Measurements from ENCODE around the gene ICA1.

The ICA1 gene

DNA sequence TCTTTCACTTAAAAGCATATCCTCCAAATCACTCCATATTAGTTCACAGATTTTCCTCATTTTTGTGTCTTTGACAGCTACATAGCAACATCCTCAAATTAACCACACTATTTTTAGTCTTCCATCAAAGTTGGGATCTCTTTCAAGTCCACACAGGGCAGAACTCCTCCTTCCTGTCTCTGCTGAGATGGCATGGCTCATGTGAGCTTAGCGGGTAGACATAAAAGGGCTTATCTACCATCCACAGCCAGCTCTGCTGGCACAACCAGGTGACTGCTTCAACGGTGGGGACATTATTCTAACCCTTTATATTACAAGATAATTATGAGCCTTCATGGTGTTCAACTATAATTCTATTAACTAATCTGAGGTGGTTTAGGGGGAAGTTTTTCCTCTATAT, 35.5 kb downstream of the ICA1 start:
- DNase-seq = peak; percentile 3

DNA sequence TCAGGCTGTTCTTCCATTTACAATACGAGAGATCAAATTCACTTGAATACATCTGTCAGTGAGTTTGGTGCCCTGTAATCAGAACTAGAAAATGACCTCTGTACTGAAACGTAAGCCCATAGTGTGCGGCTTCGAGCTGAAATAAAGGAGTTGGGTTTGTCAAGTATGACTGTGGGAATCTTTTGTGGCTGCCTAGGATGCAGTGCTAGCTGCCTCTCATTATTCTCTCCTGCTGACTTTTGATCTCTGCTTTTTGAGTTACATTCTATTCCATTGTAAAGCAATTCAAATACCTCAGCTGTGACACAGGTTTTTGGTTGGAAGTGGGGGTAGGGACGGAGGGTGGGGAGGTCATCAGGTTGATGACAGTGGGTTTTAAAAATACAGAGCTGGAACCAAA, 40.4 kb downstream of the ICA1 start:
- no peak for DNase-seq

DNA sequence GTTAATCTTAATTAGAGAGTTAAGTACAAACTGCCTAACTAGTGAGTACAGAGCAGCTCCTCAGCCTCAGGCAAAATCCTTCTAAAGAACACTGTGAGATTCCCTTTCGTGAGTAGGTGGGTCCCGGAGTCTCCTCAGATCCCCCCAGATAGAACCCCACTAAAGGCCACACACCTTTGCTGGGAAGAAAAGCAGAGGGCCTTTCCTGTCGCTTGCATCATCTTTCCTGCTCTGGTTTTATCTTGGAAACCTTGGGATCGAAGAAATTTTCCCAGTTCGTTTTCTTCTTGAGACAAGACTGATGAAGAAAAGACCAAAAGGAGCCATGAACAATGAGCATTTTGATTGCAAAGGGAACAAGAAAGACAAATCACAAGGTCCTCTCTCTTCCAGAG, 40.9 kb downstream of the ICA1 start:
- DNase-seq = no peak

DNA sequence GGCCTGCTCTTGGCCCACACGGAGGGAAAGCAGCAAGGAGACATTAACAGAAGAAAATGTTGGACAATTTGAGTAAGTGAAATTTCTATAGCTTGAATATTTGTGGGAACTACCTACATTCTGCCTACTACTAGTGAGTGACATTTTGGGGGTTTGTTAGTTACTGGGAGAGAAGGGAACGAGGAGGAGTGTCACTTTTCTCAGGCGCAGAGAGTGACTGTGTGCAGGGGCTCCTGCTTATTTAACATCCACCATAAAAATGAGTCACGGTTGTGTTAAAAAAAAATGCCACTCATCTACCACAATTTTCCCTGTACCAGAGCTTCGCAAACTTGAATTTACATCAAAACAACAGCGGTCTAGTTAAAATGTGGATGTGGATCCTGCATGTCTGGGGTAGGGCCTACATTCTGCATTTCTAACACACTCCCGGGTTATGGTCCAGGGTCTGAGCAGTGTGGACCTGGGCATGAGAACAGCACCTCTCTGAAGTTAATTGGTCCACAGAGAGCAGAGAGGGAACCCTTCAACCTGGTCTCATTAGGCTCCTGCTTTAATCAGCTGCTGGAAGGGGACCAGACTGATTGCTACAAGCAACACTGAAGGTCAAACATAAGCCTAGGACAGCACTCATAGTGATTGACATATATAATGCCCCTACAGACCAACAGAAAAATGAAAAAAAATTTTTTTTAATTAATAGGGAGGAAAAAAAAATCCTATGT, 41.4 kb downstream of the ICA1 start:
- no peak for DNase-seq

DNA sequence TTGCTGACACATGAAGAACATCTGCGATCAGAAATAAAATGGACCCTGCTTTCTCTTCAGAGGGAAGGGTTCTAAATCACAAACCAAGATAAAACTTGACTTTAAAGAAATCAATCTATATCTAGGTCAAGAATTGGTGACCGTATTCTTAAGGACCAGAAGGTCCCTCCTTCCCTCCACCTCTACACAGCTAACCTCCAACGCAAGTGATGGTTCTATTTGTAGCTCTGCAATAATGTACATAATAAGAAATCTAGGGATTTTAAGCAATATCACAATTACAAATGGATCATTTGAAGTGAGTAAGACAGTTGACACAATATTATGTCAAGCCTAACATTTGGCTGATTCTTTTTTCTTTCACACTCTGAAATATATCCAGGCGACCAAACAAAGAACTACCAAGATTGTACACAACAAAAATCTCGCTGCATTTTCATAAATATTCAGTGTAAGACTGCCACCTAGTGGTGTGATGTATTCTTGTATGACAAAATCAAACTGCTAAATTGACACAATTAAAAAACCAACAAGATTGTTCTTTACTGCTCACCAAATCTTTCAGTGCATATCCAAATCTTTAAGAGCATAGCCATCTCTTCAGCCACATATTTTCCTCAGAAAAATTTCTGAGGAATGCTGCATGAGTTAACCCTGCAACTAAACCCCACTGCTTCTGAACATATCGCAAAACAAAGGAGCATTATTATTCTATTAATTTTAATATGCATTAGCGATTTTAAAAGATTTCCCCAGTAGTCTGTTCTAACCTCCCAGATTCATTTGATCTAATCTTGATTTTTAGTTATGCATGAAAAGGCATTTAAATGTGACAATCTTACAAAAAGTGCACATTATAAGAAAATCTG, 44.5 kb downstream of the ICA1 start:
- DNase-seq = peak; percentile 74

DNA sequence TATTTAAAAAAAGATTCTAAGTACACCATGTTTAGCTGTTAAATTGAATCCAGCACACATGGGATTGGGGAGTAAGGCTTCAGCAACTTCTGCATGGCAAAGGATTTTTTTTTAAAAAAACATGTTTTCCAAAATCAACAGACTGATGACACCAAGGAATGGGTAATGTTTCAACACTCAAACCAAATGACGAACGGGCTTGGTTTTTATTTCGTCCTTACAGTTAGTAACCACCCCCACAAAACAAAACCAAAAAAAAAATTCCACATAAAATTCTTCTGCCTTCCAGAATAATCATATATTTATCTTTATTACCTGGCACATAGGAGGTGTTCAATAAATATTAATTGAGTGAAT, 45.7 kb downstream of the ICA1 start:
- DNase-seq = no peak

DNA sequence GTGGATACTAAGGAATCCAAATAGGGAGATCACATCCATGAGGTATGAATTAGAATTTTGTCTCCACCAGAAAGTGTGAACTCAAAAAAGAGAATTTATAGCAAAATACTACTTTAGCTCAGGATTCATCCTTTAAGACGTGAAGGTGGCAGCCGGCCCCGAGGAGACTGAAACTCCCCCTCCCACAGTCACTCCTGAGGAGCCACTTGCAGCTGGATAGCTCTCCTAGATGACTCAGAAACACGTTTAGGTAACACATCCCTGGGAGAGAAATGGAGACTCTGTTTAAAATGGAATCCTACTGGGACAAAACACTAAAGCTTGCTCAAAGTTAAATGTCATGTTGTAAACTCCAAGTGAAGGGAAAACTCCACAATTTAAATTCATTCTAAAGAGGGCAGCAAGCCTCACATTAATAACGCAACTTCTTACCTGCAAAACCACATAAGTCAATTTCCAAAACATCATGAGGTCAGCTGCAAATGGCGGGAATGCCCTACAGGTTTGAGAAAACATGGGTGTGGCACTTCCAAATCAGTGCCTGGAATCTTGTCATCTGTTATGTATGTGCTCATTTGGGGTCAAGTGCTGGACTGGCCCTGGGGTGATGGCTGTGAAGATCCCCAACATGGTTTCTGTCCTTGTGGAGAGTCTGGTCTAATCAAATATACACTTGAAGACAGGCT, 46.2 kb downstream of the ICA1 start:
- no peak for DNase-seq

DNA sequence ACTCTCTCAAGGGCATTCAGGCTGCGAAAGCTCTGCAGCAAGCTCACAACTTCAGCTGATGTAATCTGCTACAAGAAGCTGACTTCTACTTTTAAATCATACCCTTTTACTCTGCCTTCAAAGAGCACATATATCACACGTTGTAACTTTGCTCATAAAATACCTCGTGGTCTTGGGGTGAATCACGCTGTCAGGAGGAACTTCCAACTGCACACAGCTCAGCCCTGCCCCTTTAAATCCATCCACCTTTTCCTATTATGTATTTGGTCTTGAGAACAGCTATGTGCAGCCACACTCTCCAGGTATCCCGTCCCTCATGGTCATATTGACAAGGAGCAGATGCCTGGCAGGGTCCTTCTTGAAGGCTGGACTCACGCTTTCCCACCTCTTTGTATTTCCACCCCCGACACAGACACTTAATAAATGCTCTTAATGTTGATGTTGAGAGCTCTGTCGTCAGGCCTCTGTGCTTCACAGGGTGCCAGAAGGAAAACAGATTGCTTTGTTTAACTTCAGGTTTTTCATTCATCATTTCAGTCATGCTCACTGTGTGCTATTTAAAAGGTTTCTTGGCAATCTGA, 47.6 kb downstream of the ICA1 start:
- peak; percentile 54 for DNase-seq

DNA sequence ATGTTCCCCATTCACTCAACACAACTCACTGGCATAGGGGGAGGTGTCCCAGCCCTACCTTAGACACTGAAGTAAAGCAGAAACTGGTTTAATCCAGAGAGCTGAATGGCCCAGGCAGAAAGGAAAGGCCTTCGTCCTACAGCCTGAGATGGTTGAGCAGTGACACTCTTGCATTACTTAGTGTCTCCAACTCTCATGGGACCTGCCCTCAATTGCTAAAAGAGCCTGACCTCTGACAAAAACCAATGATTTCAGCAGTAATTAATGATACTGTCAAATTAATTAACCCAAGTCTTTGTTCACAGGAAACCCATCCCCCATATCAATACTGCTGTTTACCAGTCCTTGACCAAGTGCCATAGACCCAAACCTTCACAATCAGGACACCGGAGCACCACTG, 48.6 kb downstream of the ICA1 start:
- DNase-seq = no peak

DNA sequence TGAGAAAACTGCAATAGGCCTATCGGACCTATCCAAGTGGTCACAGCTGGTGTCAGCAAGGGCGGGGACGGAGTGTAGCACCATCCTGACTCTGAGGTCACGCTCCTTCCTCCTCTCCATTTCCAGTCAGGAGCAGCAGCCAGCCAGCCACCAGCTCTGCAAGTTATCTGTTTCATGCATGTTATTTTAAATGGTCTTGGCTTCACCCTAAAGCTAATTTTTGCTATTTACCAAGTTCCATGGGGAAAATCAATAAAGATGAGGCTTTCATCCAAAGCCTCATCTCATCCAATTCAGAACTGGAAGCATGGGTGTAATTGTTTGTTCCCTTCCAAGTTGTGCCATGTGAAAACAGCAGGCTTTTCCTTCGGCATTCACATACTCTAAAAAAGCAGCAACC, 49.3 kb downstream of the ICA1 start:
- DNase-seq = peak; percentile 70

DNA sequence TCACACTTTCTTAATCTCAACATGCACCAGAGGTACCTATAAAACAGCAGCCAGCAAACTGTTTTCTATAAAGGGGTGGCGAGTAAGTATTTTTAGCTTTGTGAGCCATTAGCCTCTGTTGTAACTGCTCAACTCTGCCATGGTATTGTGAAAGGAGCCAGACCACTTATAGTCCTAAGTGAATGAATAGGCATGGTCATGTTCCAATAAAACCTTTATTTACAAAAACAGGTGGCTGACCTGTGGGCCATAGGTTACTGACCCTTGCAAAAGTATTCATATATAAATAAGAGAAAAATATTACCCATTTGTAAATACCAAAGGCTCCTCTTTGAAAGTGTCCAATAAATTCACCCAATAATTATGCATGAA, 50.3 kb downstream of the ICA1 start:
- peak; percentile 14 for DNase-seq

DNA sequence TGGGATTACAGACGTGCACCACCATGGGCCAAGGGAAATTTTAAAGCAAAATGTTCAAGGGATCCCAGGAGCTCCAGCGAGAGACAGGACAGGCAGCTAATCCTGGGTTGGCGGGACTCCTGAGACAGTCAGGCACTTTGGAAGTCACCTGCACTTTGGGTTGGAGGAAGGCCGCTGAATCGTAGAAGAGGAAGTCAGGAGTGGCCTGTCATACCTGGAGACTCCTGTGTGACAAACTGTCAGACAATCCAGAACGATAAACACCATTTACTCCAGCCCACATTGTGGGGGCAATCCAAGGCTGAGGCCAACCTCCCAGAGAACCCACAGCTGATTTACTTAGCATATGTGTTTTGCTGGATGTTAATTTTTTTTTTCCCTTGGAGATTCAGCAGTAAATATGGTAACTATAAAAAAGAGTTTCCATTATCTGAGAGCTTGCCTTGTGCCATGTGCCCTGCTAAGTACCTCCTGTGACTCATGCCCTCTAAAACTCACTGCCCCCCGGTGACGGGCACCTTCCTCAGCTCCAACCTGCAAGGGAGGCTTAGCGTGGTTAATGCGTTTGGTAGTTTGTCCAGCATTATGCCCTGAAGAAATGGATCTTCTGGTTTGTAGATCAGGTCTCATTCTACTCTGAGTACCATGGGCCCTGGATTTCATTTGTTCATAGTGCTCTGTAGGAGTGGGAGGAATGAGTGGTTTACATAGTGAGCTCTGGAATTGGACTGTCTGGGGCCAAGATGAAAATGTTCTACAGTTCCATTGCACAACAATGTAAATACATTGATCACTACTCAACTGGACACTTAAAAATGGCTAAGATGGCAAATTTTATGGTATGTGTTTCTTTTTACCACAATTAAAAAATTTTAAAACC, 50.9 kb downstream of the ICA1 start:
- no peak for DNase-seq

DNA sequence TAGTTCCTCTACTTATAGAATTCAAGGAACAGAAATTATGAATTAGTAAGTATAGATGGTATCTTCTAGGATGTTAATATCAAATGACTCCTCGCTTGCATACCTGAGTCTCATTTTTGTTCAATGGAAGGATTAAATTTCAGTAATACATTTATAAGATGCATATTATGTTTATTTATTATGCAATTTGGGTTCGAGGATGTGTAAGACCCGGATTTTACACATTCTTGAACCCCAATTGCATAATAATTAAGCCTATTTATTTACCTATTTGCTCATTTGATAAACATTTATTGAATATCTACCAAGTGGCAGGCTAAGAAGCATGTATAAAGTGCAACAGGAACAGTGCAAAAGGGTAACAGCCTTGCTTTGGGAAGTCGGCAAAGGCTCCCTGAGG, 52.6 kb downstream of the ICA1 start:
- no peak for DNase-seq

DNA sequence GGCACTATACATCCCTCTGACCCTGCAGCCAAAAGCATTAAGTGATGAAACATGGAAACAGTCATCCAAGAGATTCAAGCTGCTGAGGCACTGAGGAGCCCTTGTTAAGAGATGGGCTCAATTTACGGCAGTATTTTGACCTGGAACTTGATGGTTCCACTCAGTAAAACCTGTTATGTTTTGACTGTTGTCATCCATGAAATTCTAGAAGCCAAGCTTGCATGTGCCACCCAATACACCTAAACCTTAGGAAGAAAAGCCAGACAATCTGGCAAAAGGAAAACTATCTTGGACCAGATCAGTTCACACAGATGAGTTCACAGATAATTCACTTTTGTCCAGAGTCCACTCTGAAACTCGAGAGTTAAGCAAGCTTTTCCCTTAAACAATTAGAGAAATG, 53.2 kb downstream of the ICA1 start:
- no peak for DNase-seq

DNA sequence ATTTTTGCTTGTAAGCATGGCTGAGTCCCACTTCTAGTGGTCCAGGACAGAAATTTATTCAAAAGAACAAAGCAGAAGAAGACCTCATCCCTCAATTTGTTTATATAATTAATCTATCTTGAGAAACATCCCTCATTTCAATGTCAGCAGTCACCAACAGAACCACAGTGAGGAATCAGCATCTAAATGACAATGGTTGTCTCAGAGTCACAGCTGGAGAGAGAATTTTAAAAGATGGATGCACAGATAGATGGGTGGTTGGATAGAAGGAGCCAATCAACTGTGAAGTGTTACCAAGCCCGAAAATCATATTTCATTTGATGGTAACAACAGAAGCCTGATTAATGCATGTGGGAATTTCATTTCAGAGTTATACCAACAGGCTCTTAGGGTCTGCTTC, 55.0 kb downstream of the ICA1 start:
- no peak for DNase-seq

DNA sequence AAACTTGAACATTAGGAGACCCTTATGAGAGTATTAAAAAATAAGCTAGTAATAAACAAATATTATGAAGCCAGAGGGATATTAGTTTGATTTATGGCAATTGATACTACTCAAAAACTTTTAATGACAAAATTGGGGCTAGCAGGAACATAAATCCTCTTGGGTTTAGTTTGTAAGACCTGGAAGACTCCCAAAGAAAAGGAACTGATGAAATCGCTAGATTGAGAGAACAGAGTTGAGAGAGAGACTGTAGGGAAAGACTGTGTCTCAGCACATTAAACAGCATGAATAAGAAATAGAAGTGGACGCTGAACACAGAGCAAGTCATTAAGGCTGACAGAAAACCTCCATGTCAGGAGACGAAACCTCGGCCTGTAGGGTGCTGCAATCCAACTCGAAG, 56.4 kb downstream of the ICA1 start:
- no peak for DNase-seq

DNA sequence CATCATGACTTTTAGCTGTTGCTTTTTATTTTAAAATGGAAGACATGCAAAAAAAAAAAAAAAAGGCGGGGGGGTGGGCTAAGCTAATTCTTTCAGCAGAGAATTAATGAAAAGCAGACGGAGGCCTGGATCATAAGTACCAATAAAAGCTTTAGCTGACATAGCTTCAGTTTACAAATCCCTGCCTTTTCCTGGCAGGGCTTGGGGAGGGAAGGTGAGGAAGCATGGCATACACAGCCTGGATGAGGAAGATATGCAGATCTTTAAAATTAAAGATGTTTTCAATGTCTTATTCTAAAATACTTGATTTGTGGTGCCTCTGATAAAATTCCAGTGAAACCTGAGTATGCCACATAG, 57.0 kb downstream of the ICA1 start:
- no peak for DNase-seq

DNA sequence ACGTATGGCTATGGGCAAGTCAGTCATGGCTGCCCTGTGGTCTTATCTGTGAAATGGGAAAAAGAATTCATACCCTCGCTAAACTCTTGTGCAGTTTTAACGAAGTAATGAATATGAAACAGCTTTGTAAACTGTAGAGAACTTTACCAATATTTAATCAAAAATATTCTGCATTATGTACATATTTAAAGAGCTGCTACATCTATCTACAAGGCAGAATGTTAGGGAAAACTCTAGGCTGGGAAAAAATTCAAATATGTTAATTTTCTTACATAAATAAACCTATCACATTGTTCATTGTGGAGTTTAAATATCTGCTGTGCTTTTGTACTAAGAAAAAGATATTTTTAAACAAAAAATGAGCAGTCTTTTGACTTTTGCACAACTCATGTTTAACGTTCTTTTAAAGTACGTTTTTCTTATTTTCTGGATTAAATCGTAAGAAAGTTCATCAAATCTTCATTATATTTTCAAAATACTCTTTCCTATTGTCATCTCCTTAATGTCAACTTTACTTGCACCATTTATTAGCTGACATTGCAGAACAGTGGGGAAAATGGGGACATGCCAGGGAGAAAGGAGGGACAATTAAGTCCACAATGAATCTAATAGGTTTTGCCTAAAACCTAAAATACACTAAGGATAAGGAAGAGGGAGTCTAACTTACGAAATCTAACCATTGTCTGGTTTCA, 57.5 kb downstream of the ICA1 start:
- no peak for DNase-seq

DNA sequence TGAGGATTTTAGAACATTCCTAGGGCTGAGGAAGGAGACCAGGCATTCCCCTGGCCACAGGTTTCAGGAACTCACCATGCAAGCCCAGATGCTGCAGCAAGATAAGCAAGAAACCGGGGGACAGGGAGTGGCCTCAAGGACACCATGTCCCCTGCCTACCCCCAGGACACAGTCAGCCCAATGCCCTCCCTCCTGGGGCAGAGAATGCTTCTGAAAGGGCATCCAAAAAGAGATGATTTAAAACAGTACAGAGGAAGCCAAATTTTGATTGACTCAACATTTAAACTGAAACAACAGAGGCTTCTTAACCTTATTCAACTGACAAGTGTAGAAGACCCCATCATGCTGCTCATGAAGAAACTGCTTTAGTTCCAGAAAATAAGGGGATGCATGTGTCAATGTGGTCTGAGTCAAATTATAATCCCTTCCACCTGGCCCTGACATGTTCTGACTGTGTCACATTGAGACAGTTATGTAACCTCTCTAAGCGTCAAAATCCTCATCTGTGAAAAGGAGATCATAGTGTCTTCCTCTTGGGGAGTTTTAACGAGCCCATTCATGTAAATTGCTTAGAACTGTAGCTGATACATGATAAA, 60.0 kb downstream of the ICA1 start:
- DNase-seq = no peak

DNA sequence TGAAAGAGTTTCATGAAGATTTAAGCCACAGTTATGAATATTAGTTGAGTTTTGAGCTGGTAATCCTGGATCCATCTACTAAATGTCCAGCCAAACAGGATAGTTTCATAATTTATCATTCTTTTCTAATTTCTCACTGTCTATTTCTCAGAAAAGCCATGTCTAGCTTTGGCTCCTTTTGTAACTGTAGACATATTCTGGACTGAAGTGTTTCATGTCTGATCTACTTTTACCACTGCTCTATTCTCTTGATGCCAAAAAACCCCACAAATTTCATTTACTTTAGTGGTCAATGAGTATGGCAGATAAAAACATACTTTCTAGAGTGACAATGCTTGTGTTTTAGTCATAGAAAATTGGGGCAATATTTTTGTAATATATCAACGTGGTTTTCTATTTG, 61.2 kb downstream of the ICA1 start:
- no peak for DNase-seq

DNA sequence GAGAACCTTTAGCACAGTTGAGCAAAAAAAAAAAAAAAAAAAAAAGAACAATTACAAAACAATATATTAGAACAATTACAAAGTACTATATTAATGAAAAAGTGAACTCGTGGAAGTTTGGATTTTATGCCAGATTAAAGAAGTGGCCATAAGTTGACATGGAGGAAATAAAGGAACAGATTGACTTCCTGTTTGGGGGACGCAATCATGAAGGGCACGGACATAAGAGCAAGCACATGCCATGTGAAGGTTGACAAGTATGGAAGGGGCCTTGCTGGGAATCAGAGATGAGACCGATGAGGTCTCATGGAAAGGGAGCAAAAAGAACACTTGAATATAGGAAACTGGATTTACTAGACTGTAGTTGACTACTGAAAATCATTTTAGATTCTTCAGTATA, 61.7 kb downstream of the ICA1 start:
- no peak for DNase-seq
